Measurements from ENCODE around the gene QSOX2.

The QSOX2 gene

GRCh38 chr9:136291306-136292025 lies 45.9 kb upstream of the QSOX2 start:
- no peak for TF ChIP-seq CTCF (IDR thresholded peaks at IDR 0.05; ENCODE audit: insufficient read depth, low read depth, low read length, missing control alignments)
- no peak overlapping the region for H3K4me3 ChIP-seq (ENCODE audit: low read length)
- DNase-seq (ENCODE audit: low read depth): no peak

- no peak for DNase-seq (ENCODE audit: low read depth)
- no peak overlapping the region for H3K4me3 ChIP-seq (ENCODE audit: low read length)
- TF ChIP-seq CTCF (IDR thresholded peaks at IDR 0.05; ENCODE audit: insufficient read depth, low read depth, low read length, missing control alignments): no peak
These were observed 44.9 kb upstream of the QSOX2 start for GRCh38 chr9:136290508-136291000.

- no peak overlapping the region for H3K4me3 ChIP-seq (ENCODE audit: low read length)
- DNase-seq (ENCODE audit: low read depth): no peak
- TF ChIP-seq CTCF (IDR thresholded peaks at IDR 0.05; ENCODE audit: insufficient read depth, low read depth, low read length, missing control alignments): no peak
These were observed 44.3 kb upstream of the QSOX2 start for GRCh38 chr9:136289651-136290507.

- no peak for DNase-seq (ENCODE audit: low read depth)
- TF ChIP-seq CTCF (IDR thresholded peaks at IDR 0.05; ENCODE audit: insufficient read depth, low read depth, low read length, missing control alignments): no peak
- H3K4me3 ChIP-seq (ENCODE audit: low read length): no peak overlapping the region
These were observed 42.5 kb upstream of the QSOX2 start for GRCh38 chr9:136287960-136288753.

- TF ChIP-seq CTCF (IDR thresholded peaks at IDR 0.05; ENCODE audit: insufficient read depth, low read depth, low read length, missing control alignments): no peak
- no peak overlapping the region for H3K4me3 ChIP-seq (ENCODE audit: low read length)
- DNase-seq (ENCODE audit: low read depth): no peak
These were observed 41.4 kb upstream of the QSOX2 start for GRCh38 chr9:136286987-136287379.

- TF ChIP-seq CTCF (IDR thresholded peaks at IDR 0.05; ENCODE audit: insufficient read depth, low read depth, low read length, missing control alignments): no peak
- no peak overlapping the region for H3K4me3 ChIP-seq (ENCODE audit: low read length)
- no peak for DNase-seq (ENCODE audit: low read depth)
These were observed 40.9 kb upstream of the QSOX2 start for GRCh38 chr9:136286359-136286986.
